HepG2 (cell line): ENCODE results near the gene CCDC174.

Source experiments
- EZH2 ChIP-seq: conservative IDR thresholded peaks from 2 replicates; pipeline ENCODE4 v1.6.1; 2012; ENCODE audit warnings: mild to moderate bottlenecking, low read depth, low read length, moderate library complexity
- RBAK ChIP-seq: sonication (generic); formaldehyde crosslinking; IDR thresholded peaks from 2 replicates; pipeline ENCODE4 v1.5.1; 2020; ENCODE audit warnings: mild to moderate bottlenecking, missing genetic modification reagents
- ZFX ChIP-seq: sonication (generic); formaldehyde crosslinking; IDR thresholded peaks from 2 replicates; pipeline ENCODE4 v1.4.0; 2020; ENCODE audit warnings: mild to moderate bottlenecking, low read depth, missing genetic modification reagents, moderate library complexity
- ZMAT3 ChIP-seq: sonication (generic); formaldehyde crosslinking; conservative IDR thresholded peaks from 2 replicates; pipeline ENCODE4 v1.7.0; 2021; ENCODE audit warnings: missing genetic modification reagents
- TF ChIP-seq, protein P1 (sequence below): sonication (generic); formaldehyde crosslinking; IDR thresholded peaks from 2 replicates; pipeline ENCODE4 v1.5.0; 2020; ENCODE audit warnings: mild to moderate bottlenecking, missing genetic modification reagents, moderate library complexity
- TF ChIP-seq, protein P2 (sequence below): sonication (generic); formaldehyde crosslinking; IDR thresholded peaks from 2 replicates; pipeline ENCODE4 v1.8.0; 2022; ENCODE audit warnings: mild to moderate bottlenecking, missing genetic modification reagents, moderate library complexity

DNA sequence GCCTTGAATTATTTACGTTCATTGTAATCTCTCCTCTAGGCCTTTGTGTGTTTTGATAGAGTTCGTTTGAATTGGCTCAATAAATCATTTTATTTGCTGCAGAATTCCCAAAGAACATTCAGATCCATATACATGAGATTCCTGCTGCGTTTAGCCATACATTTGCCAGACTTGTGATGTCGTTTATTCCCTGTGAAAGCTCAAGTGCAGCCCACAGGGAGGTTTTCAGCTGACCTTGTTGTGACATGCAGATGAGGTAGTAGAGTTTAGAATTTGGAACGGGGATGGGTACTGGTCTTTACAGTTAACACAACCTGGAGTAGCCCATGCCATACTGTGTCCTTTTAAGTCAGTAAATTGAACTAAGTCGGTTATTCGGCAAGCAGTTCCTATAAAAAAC is 23.3 kb downstream of the CCDC174 start, which contains the start of gene C3orf20:
- TF ChIP-seq RBAK (no peak), ZFX (no peak), EZH2 (no peak), ZMAT3 (CRISPR knock-in tag) (no peak)
- TF ChIP-seq, protein P1, sequence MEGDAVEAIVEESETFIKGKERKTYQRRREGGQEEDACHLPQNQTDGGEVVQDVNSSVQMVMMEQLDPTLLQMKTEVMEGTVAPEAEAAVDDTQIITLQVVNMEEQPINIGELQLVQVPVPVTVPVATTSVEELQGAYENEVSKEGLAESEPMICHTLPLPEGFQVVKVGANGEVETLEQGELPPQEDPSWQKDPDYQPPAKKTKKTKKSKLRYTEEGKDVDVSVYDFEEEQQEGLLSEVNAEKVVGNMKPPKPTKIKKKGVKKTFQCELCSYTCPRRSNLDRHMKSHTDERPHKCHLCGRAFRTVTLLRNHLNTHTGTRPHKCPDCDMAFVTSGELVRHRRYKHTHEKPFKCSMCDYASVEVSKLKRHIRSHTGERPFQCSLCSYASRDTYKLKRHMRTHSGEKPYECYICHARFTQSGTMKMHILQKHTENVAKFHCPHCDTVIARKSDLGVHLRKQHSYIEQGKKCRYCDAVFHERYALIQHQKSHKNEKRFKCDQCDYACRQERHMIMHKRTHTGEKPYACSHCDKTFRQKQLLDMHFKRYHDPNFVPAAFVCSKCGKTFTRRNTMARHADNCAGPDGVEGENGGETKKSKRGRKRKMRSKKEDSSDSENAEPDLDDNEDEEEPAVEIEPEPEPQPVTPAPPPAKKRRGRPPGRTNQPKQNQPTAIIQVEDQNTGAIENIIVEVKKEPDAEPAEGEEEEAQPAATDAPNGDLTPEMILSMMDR: no peak
- TF ChIP-seq, protein P2, sequence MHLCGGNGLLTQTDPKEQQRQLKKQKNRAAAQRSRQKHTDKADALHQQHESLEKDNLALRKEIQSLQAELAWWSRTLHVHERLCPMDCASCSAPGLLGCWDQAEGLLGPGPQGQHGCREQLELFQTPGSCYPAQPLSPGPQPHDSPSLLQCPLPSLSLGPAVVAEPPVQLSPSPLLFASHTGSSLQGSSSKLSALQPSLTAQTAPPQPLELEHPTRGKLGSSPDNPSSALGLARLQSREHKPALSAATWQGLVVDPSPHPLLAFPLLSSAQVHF (CRISPR knock-in tag): no peak
